Esophagus muscularis mucosa (tissue), 4 donors: Measurements from ENCODE around the gene PACSIN2. TPM values are rescaled to one million over a fixed set of nuclear protein-coding genes. Genes with fewer than 3 reads are reported as not detected.
A peak's percentile ranks its signal among the peaks of the same experiment; 100 is the strongest.
"Not testable (repeated sequence)": the region's sequence is repeated elsewhere in the genome, so short reads cannot be mapped to it uniquely, and the experiment has no call there.

Experiments used
- DNase-seq: peaks from one replicate; pipeline ENCODE4 v3.0.0-alpha.2; 2017; ENCODE audit errors: extremely low spot score
- H3K27ac ChIP-seq, 4 donors: fragments of 200-600 bp; sonication (generic); replicated peaks in 1 of 4; 1 replicate in 3 of 4; 2 replicates in 1 of 4; pipeline ENCODE4 v1.5.1; 2016 to 2019; ENCODE audit warnings: mild to moderate bottlenecking in 1 of 4
- H3K27me3 ChIP-seq, 4 donors: fragments of 200-600 bp; sonication (generic); one replicate each; pipeline versions ENCODE4 v1.5.1 to v1.6.0; 2016 to 2019
- H3K36me3 ChIP-seq, 4 donors: fragments of 200-600 bp; sonication (generic); one replicate each; pipeline ENCODE4 v1.5.1; 2016 to 2019
- H3K4me1 ChIP-seq, 4 donors: fragments of 200-600 bp; sonication (generic); one replicate each; pipeline ENCODE4 v1.5.1; 2016 to 2019
- H3K4me3 ChIP-seq, 4 donors: fragments of 200-600 bp; sonication (generic); 1 replicate in 2 of 4; 2 replicates in 2 of 4; pipeline ENCODE4 v1.5.1; 2016 to 2019; ENCODE audit warnings: mild to moderate bottlenecking in 4 of 4, moderate library complexity in 1 of 4
- H3K9me3 ChIP-seq, 4 donors: fragments of 200-600 bp; sonication (generic); 1 replicate in 3 of 4; 2 replicates in 1 of 4; pipeline ENCODE4 v1.5.1; 2016 to 2019
- CTCF ChIP-seq, 3 experiments: fragments of 200-600 bp in 2 of 3; fragments of 450-650 bp in 1 of 3; sonication (generic) in 2 of 3; IDR thresholded peaks; one replicate each; pipeline ENCODE4 v1.5.1; 2017 to 2019; ENCODE audit warnings: antibody characterized with exemption in 3 of 3, mild to moderate bottlenecking in 2 of 3, moderate library complexity in 1 of 3
- EP300 ChIP-seq: sonication (generic); formaldehyde crosslinking; IDR thresholded peaks from one replicate; pipeline ENCODE4 v1.6.1; 2017; ENCODE audit warnings: antibody characterized with exemption
- POLR2A ChIP-seq: fragments of 450-650 bp; IDR thresholded peaks from one replicate; pipeline ENCODE4 v1.6.1; 2017; ENCODE audit warnings: antibody characterized with exemption, moderate library complexity, mild to moderate bottlenecking, low read depth
- POLR2AphosphoS5 ChIP-seq, 2 donors: sonication (generic); formaldehyde crosslinking; IDR thresholded peaks; one replicate each; pipeline ENCODE4 v1.6.1; 2017; ENCODE audit warnings: antibody characterized with exemption in 2 of 2
- WGBS: methylation state at CpG from one replicate; pipeline ENCODE4 v1.1.5; 2018; 5-methylcytosine and 5-hydroxymethylcytosine counted together
- intact Hi-C: fragments of 100-400 bp; cut with DNase I; formaldehyde crosslinking; loops from one replicate; pipeline ENCODE4 v1.15.1; 2023
- total RNA-seq, 4 donors: library from RNA; depleted of rRNA; stranded (reverse); fragments of >200 nt; gene quantifications; one replicate each; pipeline versions ENCODE4 v1.1.0 to v1.2.1, GENCODE V29; 2016

PACSIN2 gene
- total RNA-seq, 4 donors from 2014 or later = 91.1 to 147 (median 116) TPM

GRCh38 chr22:42939451-42939881 is 75.5 kb downstream of the PACSIN2 start:
- H3K4me1 ChIP-seq = peaks cover 80 to 98% (median 89%) of the 10 kb centered on the region in 4 donors
- intact Hi-C loops = no loop called here
- H3K27ac ChIP-seq = peak overlapping the region; percentile 94 to 97 (median 96)
- no peaks in the 10 kb centered on the region for H3K36me3 ChIP-seq
- H3K27me3 ChIP-seq = no peaks in the 10 kb centered on the region
- H3K4me3 ChIP-seq = no peak overlapping the region
- 49% methylated on average over 7 of the region's 7 CpGs for WGBS
- no peak for DNase-seq
- H3K9me3 ChIP-seq = no peaks in the 10 kb centered on the region
- TF ChIP-seq POLR2AphosphoS5 (IDR thresholded peaks at IDR 0.05) (peak; percentile 38 to 39), POLR2A (no peak), CTCF (IDR thresholded peaks at IDR 0.05) (no peak)

DNA sequence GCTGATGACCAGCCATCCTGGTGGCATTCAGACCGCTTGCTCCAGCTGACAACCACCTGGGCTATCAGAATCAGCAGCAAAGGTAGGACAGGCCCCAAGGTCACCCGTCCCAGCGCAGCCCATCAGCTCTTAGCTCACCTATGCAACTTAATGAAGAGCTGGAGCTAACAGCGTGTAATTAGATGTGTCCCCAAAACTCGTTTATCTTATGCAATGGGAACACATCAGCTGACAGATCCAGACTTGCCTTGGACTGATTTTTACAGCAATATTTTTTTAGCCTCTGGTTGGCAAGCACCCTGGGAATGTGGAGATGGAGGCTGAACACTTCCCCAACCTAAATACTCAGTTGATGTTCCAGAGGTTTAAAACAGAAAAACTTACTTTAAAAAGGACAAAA is 76.0 kb downstream of the PACSIN2 start:
- no peak for DNase-seq
- no peaks in the 10 kb centered on the region for H3K9me3 ChIP-seq
- no peaks in the 10 kb centered on the region for H3K36me3 ChIP-seq
- no peak overlapping the region for H3K4me3 ChIP-seq
- peaks cover 80 to 98% (median 89%) of the 10 kb centered on the region in 4 donors for H3K4me1 ChIP-seq
- H3K27me3 ChIP-seq = no peaks in the 10 kb centered on the region
- 58% methylated on average over 5 of the region's 5 CpGs for WGBS
- intact Hi-C loops = no loop called here
- H3K27ac ChIP-seq = peak overlapping the region; percentile 94 to 97 (median 96)
- TF ChIP-seq POLR2AphosphoS5 (IDR thresholded peaks at IDR 0.05) = no peak
- no peak for TF ChIP-seq CTCF (IDR thresholded peaks at IDR 0.05)
- no peak for TF ChIP-seq EP300
- no peak for TF ChIP-seq POLR2A

DNA sequence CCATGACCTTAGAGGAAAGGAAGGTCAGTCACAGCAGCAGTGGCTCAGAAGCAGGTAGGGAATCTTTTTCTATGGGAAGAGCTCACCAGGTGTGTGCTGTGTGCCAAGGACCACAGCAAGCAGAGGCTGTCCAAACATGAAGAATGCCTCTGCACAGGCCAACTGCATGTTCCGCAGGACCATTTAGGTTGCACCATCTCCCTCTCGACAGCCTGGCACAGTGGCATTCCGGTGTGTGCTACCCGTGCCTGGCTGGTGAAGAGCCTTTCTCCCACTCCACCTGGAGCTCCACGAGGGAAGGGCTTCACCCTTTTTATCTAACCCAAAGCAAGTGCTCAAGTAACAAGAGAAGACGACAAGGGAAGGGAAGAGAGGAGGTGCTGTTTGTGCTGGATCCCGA is 76.5 kb downstream of the PACSIN2 start:
- no peaks in the 10 kb centered on the region for H3K27me3 ChIP-seq
- no peaks in the 10 kb centered on the region for H3K9me3 ChIP-seq
- 79% methylated on average over 7 of the region's 7 CpGs for WGBS
- H3K4me1 ChIP-seq = peaks cover 77 to 97% (median 88%) of the 10 kb centered on the region in 4 donors
- intact Hi-C loops = no loop called here
- TF ChIP-seq POLR2AphosphoS5 (IDR thresholded peaks at IDR 0.05) = no peak
- TF ChIP-seq CTCF (IDR thresholded peaks at IDR 0.05) = no peak
- no peak for TF ChIP-seq EP300
- no peak for TF ChIP-seq POLR2A
- no peak for DNase-seq
- no peak overlapping the region for H3K4me3 ChIP-seq
- H3K36me3 ChIP-seq = no peaks in the 10 kb centered on the region
- H3K27ac ChIP-seq = peak overlapping the region; percentile 94 to 97 (median 96)

GRCh38 chr22:42937164-42937843 is 77.6 kb downstream of the PACSIN2 start:
- no peaks in the 10 kb centered on the region for H3K36me3 ChIP-seq
- H3K27ac ChIP-seq = peak overlapping the region; percentile 94 to 97 (median 96)
- intact Hi-C loops = no loop called here
- peak overlapping the region in 2 of 4 donors; percentile 9 to 12 for H3K4me3 ChIP-seq
- H3K9me3 ChIP-seq = no peaks in the 10 kb centered on the region
- TF ChIP-seq POLR2A = no peak
- peak; percentile 56 to 59 for TF ChIP-seq POLR2AphosphoS5 (IDR thresholded peaks at IDR 0.05)
- no peaks in the 10 kb centered on the region for H3K27me3 ChIP-seq
- no peak for DNase-seq
- peaks cover 84 to 99% (median 90%) of the 10 kb centered on the region in 4 donors for H3K4me1 ChIP-seq
- 54% methylated on average over 9 of the region's 12 CpGs for WGBS

DNA sequence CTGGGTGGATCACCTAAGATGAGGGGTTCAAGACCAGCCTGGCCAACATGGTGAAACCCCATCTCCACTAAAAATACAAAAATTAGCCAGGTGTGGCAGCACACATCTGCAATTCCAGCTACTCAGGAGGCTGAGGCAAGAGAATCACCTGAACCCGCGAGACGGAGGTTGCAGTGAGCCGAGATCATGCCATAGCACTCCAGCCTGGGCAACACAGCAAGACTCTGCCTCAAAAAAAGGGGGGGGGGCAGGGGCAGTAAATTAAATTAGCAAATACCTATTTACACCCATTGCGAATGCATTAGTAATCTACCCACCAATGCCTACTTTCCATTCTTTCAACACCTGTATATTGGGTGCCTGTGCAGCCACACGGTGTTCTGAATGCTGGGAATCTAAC is 78.3 kb downstream of the PACSIN2 start:
- WGBS = 97% methylated on average over 6 of the region's 6 CpGs
- H3K27me3 ChIP-seq, H3K9me3 ChIP-seq, H3K36me3 ChIP-seq, DNase-seq, H3K4me3 ChIP-seq, intact Hi-C loops: not testable (repeated sequence)
- Histone ChIP-seq H3K4me1 (peaks cover 91 to 99% (median 94%) of the 10 kb centered on the region in 4 donors), H3K27ac (peak overlapping the region; percentile 94 to 97 (median 96))
